Left hindlimb (tissue), 1 donor: Measurements from ENCODE around the gene UGT2B10.

Experiments
- DNase-seq: peaks from one replicate; pipeline ENCODE4 v3.0.0-alpha.2; 2018

Gene UGT2B10

DNA sequence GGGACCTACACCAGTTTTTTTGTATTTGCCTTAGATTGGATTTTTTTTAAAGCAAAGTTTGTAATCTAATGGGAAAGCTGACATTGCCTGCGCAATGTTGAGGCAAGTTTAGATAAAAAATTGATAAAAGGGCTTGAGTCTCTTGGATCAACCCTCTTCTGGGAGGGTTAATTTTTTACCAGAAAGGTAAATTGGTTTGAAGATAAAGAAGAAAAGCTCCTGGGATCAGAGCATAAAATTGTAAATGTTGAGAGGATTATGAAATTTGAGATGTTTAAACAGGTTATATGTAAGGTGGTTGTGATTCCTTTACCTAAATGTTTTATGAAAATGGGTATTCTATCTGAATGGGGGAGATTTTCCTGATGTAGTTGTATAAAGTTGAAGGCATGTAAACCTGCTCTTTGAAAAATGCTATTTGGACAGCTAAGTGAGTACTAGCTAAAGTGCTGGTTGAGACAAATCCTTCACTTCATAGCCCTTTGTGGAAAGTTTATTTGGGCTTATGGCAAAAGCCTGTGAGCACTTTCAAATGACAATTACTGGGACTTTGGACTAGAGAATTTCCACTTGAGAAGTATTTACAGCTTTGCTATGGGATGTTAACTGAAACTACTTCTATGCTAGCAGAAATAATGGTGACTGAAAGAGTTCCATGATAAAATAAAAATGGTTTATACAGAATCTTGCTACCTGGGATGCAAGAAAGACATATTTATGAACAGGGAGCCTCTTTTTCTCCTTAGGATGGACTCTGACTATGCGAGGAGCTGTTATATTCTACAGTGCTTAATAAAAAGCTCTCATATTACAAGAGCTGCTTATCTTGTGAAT is 56.2 kb downstream of the UGT2B10 start:
- no peak for DNase-seq

DNA sequence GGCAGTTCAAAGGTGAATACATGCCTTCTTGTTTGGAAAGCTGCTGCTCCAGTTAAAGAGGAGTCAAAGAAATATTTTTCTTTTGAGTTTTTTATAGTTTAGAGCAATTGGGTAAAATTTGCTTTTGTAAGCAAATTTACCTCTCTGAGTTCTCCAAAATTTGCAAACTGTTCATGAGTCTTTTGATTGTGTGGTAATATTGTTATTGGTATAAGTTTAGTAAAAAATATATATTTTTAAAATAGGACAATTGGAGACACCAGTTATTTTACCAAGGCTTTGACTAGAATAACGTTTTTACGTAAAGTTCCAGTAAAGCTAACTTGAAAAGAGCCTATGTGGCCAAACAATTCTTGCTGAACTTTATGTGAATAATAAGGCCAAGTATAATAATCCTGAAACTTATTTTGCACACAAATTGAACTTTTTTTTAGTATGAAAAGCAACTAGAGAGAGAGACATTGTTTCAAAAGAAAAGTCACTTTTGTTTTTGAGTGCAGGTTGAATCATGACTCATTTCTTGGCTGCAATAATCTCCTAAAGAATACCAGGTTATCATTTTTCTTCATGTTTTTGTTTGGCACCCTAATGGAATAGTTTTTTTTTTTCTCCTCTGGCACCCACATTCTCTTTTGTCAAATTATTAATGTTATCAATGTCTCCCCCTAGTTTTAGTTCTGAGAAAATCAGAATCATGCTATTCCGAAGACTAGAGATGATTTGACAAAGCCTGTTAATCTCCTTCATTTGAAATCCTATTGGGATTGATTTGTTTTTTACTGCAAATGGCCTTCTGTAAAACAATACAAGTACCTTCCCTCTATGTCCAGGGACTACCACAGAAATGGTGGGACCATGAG is 57.1 kb downstream of the UGT2B10 start:
- DNase-seq = no peak

DNA sequence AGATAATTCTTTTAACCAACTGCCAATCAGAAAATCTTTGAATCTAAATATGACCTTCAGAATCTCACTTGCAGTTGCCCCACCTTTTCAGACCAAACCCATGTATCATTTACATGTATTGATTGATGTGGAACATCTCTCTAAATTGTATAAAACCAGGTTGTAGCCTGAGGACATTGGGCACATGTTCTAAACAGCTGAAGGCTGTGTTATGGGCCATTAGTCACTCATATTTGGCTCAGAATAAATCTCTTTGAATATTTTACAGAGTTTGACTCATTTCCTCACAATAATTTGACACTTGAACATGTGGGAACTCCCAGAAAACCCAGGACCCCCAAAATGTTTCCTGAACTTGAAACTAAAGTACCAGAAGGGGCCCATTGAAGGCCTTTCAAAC is 58.7 kb downstream of the UGT2B10 start:
- DNase-seq = no peak

DNA sequence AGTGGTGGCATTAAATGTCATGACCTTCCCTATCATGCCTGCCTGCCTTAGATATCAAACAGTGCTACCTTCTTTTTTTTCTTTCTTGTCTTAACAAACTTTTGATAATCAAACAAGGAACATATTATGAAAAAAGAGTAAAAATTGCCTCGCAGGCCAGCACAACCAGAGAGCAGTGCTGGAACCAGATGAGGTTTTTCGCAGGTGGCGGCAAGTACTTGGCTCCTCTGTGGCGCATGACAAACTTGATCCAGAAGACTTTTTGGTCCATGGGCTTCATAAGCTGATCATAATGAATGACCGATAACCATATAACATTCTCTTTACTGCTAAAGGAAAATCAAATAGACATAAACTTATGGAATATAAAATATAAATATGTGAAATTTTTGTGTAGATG is 61.8 kb downstream of the UGT2B10 start:
- DNase-seq = no peak

- DNase-seq = no peak
Observed at GRCh38 chr4:68878048-68878447, 62.3 kb downstream of the UGT2B10 start.
